Left lung (tissue), 10 donors: ENCODE results near the gene RGS7BP. TPM values are rescaled to one million over a fixed set of nuclear protein-coding genes. Genes with fewer than 3 reads are reported as not detected.

Source experiments
- ATAC-seq: fragments of 200-7000 bp; cut with Tn5 transposase; one replicate; pipeline ENCODE4 v1.9.1; 2020; ENCODE audit warnings: moderate library complexity
- DNase-seq, 4 donors: peaks; one replicate each; pipeline ENCODE4 v3.0.0-alpha.2; 2013 to 2020
- H3K27ac ChIP-seq, 2 donors: fragments of 200-600 bp; sonication (generic) in 1 of 2; one replicate each; pipeline versions ENCODE4 v1.5.0 to v1.8.0; 2020 to 2021
- H3K27me3 ChIP-seq, 2 donors: fragments of 200-600 bp; sonication (generic) in 1 of 2; one replicate each; pipeline versions ENCODE4 v1.5.0 to v1.8.0; 2020 to 2021
- H3K36me3 ChIP-seq, 2 donors: fragments of 200-600 bp; sonication (generic) in 1 of 2; one replicate each; pipeline versions ENCODE4 v1.5.0 to v1.8.0; 2020 to 2021
- H3K4me1 ChIP-seq, 2 donors: fragments of 200-600 bp; one replicate each; pipeline ENCODE4 v1.8.0; 2021
- H3K4me3 ChIP-seq, 2 donors: fragments of 200-600 bp; sonication (generic) in 1 of 2; one replicate each; pipeline versions ENCODE4 v1.5.0 to v1.8.0; 2020 to 2021; ENCODE audit warnings: mild to moderate bottlenecking in 1 of 2
- H3K9me3 ChIP-seq, 2 donors: fragments of 200-600 bp; sonication (generic) in 1 of 2; one replicate each; pipeline versions ENCODE4 v1.5.0 to v1.8.0; 2020 to 2021
- intact Hi-C, 2 donors: fragments of 100-400 bp; cut with DNase I; formaldehyde crosslinking; loops; one replicate each; pipeline versions ENCODE4 v1.11.2 to v1.14.2; 2022
- polyA plus RNA-seq, 6 donors: library from polyadenylated mRNA; unstranded; fragments of 120-200 nt; gene quantifications; one replicate each; pipeline ENCODE4 v1.2.1, GENCODE V29; 2013; ENCODE audit not compliant: insufficient read length in 6 of 6
- total RNA-seq, 2 donors: library from RNA; stranded (reverse); fragmentation: NEBNext Ultra II Directional; extraction: Animal tissue kit (Norgen Biotek cat#: 25700); gene quantifications; one replicate each; pipeline ENCODE4 v1.2.1, GENCODE V29; 2021
- TF ChIP-seq, protein P1 (sequence below), 2 donors: fragments of 200-600 bp; sonication (generic) in 1 of 2; IDR thresholded peaks; one replicate each; pipeline versions ENCODE4 v1.5.0 to v1.8.0; 2021; ENCODE audit warnings: antibody characterized with exemption in 2 of 2
- donor health status: DM: no; HTN: yes; CAD: no.
- donor health status: DM: no; HTN: no; CAD: no.

RGS7BP gene
- total and polyA plus RNA-seq, 8 donors: 1.6 to 28.9 (median 21.9) TPM

DNA sequence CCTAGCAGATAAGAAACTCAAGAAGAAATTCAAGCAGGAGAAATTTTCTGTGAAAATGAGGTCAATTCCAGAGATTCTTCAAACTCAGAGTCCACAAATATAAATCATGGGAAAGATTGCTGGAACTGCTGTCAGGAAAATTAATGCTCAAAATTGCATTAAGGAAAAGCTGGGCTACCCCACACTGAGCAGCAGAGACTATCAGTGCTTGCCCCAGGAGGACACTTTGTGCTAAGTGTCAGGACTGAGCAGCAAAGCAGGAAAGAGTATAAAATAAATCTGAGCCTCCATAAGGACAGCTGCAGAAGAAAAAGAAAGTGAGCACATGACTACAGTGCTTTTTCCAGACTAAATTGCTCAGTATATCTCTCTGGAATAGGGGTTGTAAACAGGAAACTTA lies 81.6 kb downstream of the RGS7BP start:
- Histone ChIP-seq H3K4me1 (no peaks in the 10 kb centered on the region), H3K36me3 (no peaks in the 10 kb centered on the region), H3K9me3 (no peaks in the 10 kb centered on the region), H3K4me3 (no peak overlapping the region), H3K27ac (no peak overlapping the region), H3K27me3 (no peaks in the 10 kb centered on the region)
- no peak for ATAC-seq
- no peak for DNase-seq
- TF ChIP-seq, protein P1, sequence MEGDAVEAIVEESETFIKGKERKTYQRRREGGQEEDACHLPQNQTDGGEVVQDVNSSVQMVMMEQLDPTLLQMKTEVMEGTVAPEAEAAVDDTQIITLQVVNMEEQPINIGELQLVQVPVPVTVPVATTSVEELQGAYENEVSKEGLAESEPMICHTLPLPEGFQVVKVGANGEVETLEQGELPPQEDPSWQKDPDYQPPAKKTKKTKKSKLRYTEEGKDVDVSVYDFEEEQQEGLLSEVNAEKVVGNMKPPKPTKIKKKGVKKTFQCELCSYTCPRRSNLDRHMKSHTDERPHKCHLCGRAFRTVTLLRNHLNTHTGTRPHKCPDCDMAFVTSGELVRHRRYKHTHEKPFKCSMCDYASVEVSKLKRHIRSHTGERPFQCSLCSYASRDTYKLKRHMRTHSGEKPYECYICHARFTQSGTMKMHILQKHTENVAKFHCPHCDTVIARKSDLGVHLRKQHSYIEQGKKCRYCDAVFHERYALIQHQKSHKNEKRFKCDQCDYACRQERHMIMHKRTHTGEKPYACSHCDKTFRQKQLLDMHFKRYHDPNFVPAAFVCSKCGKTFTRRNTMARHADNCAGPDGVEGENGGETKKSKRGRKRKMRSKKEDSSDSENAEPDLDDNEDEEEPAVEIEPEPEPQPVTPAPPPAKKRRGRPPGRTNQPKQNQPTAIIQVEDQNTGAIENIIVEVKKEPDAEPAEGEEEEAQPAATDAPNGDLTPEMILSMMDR (IDR thresholded peaks at IDR 0.05): no peak
- intact Hi-C loops: no loop called here

DNA sequence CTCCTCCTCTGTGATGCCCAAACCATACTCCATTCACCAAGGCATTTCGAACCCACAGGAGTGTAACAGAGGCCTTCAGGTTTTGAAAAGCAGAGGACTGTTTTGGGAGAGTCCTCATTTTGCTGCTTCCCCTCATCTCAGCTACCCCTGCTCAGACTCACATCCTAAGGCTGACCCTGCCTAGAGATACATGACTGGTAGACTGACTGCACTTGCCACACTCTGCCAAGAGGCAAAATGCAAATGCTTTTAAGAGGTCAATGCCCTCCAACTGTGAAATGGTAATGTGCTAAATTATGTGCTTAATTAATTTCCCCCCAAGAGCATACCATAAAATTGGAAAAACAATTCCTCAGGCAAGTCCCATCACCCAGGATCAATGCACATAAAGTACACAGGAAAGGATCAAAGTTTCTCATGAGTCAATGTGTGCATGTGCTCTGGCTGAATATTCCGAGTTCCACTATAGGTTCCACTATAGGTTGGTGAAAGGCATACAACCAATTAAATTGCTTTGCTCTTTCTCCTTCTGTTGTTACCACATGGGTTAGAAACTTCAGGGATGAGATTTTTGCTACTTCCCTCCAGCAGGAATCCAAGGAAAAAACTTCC lies 87.0 kb downstream of the RGS7BP start:
- Histone ChIP-seq H3K4me1 (no peaks in the 10 kb centered on the region), H3K9me3 (no peaks in the 10 kb centered on the region), H3K4me3 (no peak overlapping the region), H3K36me3 (no peaks in the 10 kb centered on the region), H3K27ac (no peak overlapping the region), H3K27me3 (no peaks in the 10 kb centered on the region)
- no peak for DNase-seq
- TF ChIP-seq, protein P1 (IDR thresholded peaks at IDR 0.05): no peak
- intact Hi-C loops: no loop called here
- no peak for ATAC-seq

DNA sequence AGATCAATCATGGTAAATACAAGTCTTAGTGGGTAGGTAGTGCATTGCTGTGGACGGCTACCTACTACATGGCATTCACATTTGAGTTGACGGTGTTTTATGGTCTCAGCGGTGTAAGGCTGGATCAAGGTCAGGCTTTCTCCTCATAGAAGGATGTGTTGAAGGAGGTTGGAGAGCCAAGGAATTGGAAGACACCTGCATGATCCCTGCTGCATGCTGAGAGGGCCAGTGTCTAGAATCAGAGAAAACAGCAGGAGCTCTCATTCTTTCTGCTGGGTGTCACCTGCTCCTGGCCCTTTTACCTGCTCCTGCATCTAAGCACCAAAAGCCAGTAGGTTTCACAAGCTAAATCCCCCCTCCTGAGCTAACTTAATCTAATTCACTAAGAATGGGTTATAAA lies 88.2 kb downstream of the RGS7BP start:
- no peaks in the 10 kb centered on the region for H3K36me3 ChIP-seq
- H3K4me1 ChIP-seq: no peaks in the 10 kb centered on the region
- H3K4me3 ChIP-seq: no peak overlapping the region
- H3K9me3 ChIP-seq: no peaks in the 10 kb centered on the region
- H3K27me3 ChIP-seq: no peaks in the 10 kb centered on the region
- ATAC-seq (no peak), DNase-seq (no peak)
- intact Hi-C loops: no loop called here
- TF ChIP-seq, protein P1 (IDR thresholded peaks at IDR 0.05): no peak
- no peak overlapping the region for H3K27ac ChIP-seq

DNA sequence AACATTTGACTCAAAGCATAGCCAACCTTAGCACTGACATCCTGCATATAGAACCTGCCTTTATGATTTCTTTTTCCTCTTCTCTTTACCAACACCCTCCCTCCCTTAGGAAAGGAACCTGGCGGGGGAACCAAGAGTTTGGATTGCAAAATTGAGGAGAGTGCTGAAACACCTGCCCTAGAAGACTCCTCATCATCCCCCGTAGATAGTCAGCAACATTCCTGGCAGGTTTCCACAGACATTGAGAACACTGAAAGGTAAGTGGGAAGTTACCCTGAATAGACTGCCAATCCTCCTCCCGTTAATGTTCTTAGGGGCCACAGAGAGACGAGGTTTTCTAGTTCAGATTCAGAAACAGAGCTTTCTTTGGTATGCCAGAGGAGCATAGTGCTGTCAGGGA lies 88.8 kb downstream of the RGS7BP start:
- TF ChIP-seq, protein P1 (IDR thresholded peaks at IDR 0.05): no peak
- H3K27me3 ChIP-seq: no peaks in the 10 kb centered on the region
- ATAC-seq (no peak), DNase-seq (no peak)
- H3K36me3 ChIP-seq: no peaks in the 10 kb centered on the region
- no peak overlapping the region for H3K4me3 ChIP-seq
- intact Hi-C loops: no loop called here
- no peak overlapping the region for H3K27ac ChIP-seq
- no peaks in the 10 kb centered on the region for H3K9me3 ChIP-seq
- no peaks in the 10 kb centered on the region for H3K4me1 ChIP-seq

DNA sequence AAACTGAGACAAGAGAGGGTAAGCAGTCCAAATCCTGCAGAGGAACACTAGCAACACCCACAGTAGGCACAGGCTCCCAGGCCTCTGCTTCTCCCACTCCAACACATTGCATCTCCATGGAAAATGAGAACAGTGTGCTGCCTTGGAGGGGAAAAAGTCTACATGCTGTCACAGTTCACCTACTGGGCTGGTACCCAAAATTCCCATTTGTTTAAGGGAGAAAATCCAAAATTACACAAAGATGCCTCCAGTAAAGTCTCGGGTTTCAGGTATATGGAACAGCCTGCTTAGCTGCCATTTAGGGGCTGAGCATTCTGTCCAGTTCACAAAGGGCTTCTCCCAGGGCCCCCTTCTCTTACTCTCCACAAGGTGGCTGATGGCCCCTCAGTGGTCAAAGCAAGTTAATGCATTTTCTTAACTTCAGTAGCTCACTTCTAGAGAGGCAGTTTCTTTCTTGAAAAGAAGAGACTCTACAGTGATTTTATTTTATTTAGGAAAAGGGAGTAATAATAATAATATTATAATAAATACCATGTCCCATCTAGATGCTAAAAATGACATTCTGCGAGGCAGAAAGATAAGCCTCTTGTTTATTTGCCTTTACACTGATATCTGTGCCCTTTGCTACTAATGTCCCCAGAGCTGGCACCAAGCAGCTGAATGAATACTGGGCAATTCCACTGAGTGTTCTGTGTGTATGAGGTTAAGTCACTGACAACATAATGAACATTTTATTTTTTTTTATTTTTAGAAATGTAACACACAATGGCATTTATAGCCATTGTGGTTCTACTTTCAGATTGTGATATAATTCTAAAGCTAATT lies 89.4 kb downstream of the RGS7BP start:
- DNase-seq (no peak), ATAC-seq (no peak)
- Histone ChIP-seq H3K27ac (no peak overlapping the region), H3K4me1 (no peaks in the 10 kb centered on the region), H3K36me3 (no peaks in the 10 kb centered on the region), H3K4me3 (no peak overlapping the region), H3K9me3 (no peaks in the 10 kb centered on the region), H3K27me3 (no peaks in the 10 kb centered on the region)
- intact Hi-C loops: no loop called here
- TF ChIP-seq, protein P1 (IDR thresholded peaks at IDR 0.05): no peak
